ENCODE measurements around the gene C2CD4D.

DNA sequence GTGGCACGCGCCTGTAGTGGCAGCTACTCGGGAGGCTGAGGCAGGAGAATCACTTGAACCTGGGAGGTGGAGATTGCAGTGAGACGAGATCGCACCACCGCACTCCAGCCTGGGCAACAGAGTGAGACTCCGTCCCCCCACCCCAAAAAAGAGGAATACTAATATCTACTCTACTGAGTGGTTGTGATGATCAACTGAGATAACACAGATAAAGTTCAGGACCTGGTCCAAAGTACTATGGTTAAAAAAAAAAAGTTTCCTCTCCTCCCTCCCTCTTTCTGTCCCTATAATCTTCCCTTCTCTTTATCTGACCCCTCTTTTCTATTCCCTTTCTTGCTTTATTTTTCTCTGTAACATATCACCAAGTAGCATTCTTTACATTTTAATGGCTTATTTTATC is 4.0 kb downstream of the C2CD4D start:
- TF ChIP-seq CREB1 (CRISPR knock-in tag; IDR thresholded peaks at IDR 0.05) = no peak
- TF ChIP-seq, protein P1, sequence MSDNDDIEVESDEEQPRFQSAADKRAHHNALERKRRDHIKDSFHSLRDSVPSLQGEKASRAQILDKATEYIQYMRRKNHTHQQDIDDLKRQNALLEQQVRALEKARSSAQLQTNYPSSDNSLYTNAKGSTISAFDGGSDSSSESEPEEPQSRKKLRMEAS (CRISPR knock-in tag; IDR thresholded peaks at IDR 0.05) = no peak
- TF ChIP-seq, protein P2, sequence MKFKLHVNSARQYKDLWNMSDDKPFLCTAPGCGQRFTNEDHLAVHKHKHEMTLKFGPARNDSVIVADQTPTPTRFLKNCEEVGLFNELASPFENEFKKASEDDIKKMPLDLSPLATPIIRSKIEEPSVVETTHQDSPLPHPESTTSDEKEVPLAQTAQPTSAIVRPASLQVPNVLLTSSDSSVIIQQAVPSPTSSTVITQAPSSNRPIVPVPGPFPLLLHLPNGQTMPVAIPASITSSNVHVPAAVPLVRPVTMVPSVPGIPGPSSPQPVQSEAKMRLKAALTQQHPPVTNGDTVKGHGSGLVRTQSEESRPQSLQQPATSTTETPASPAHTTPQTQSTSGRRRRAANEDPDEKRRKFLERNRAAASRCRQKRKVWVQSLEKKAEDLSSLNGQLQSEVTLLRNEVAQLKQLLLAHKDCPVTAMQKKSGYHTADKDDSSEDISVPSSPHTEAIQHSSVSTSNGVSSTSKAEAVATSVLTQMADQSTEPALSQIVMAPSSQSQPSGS (CRISPR knock-in tag; IDR thresholded peaks at IDR 0.05; ENCODE audit: borderline replicate concordance, low read depth) = no peak
- TF ChIP-seq, protein P3, sequence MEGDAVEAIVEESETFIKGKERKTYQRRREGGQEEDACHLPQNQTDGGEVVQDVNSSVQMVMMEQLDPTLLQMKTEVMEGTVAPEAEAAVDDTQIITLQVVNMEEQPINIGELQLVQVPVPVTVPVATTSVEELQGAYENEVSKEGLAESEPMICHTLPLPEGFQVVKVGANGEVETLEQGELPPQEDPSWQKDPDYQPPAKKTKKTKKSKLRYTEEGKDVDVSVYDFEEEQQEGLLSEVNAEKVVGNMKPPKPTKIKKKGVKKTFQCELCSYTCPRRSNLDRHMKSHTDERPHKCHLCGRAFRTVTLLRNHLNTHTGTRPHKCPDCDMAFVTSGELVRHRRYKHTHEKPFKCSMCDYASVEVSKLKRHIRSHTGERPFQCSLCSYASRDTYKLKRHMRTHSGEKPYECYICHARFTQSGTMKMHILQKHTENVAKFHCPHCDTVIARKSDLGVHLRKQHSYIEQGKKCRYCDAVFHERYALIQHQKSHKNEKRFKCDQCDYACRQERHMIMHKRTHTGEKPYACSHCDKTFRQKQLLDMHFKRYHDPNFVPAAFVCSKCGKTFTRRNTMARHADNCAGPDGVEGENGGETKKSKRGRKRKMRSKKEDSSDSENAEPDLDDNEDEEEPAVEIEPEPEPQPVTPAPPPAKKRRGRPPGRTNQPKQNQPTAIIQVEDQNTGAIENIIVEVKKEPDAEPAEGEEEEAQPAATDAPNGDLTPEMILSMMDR (IDR thresholded peaks at IDR 0.05) = no peak

Data from WTC11 (cell line).